Epidermal melanocyte (primary cell): ENCODE data around the gene PPP1R18.
"Not testable (repeated sequence)": the region's sequence is repeated elsewhere in the genome, so short reads cannot be mapped to it uniquely, and the experiment has no call there.

ENCODE experiments used
- DNase-seq: peaks from one replicate; pipeline ENCODE4 v3.0.0; 2011; ENCODE audit warnings: low spot score; ENCODE audit not compliant: insufficient read length

Gene PPP1R18

GRCh38 chr6:30666300-30666699 lies 20.1 kb downstream of the PPP1R18 start:
- not testable (repeated sequence) for DNase-seq

GRCh38 chr6:30664994-30665767 lies 21.3 kb downstream of the PPP1R18 start:
- no peak for DNase-seq

- DNase-seq: not testable (repeated sequence)
Observed at GRCh38 chr6:30657922-30658321, 28.5 kb downstream of the PPP1R18 start.

GRCh38 chr6:30657454-30657853 lies 29.0 kb downstream of the PPP1R18 start:
- no peak for DNase-seq

GRCh38 chr6:30656513-30656912 lies 29.9 kb downstream of the PPP1R18 start:
- no peak for DNase-seq

DNA sequence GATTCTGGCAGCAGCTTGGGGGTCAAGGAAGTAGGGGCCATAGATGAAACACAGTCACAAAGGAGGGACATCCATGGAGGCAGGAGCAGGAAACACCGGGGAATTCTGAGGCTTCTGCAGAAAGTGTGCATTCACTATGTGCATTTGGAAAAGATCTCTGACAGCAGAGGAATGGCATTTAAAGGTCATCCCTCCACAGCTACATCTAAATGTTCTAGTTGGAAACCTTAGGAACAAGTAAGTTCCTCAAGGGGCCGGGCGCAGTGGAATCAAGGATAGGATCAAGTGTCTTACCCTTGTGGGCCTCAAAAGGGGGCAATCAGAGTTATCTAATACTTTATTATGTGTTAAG lies 30.7 kb downstream of the PPP1R18 start:
- no peak for DNase-seq

- no peak for DNase-seq
Observed at GRCh38 chr6:30654798-30655742, 31.4 kb downstream of the PPP1R18 start.

DNA sequence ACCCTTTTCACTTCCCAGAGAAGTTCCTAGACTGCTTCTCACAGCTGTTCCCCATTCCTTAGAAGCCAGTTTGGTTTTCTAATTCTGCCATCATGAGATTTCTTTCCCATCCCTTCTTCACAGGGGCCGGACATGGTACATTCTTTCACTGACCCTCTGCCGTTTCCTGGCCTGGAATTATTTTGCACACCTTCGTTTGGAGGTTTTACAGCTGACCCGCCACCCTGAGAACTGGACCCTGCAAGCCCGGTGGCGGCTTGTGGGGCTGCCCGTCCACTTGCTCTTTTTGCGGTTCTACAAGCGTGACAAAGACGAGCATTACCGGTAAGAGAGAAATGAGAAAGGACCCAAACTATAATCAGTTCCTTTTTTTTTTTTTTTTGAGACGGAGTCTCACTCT lies 35.3 kb downstream of the PPP1R18 start:
- no peak for DNase-seq

DNA sequence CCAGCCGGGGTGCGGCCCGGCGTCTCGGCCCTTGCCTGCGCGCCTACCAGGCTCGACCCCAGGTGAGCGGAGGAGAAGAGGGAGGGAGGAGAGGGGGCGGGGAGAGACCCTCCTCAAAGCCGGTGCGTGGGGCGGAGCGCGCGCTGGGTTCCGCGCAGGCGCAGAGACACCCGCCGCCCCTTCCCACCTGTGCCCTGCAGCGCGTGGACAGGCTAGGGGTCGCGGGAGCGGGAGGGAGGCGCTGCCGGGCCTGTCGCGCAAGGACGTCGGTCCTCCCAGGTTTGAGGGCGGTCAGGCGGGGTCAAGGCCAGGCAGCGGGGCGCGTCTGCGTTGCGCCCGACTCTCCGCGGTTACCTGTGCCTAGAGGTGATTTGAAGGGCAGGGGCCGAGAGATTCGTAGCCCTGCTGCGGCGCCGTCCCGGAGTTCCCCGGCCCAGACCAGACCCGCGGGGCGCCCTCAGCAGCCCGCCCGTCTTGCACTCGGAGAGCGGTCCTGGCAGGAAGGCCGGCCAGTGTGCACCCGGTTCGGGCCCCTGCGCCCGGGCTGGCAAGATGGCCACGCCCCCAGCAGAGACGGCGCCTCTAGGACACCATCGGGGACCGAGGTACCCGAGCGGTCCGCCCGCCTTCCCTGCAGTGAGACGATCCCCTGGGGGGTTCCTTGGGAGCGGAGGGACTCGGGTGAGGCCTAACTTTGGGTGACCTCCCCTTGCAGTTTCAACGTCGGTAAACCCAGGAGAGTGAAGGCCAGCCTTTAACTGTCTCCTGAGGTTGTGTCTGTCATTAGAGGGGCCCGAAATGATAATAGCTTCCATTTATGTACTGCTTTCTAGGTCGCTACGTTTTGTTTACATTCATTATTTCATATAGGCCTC lies 39.0 kb downstream of the PPP1R18 start:
- peak; percentile 68 for DNase-seq

GRCh38 chr6:30646450-30647241 lies 39.8 kb downstream of the PPP1R18 start, which contains the start of gene C6orf136:
Gene C6orf136, plus strand, starts transcription at chr6:30647133. Its CDS starts 99 bp downstream, at chr6:30647232.
- DNase-seq: peak; percentile 97

- no peak for DNase-seq
Observed at GRCh38 chr6:30645989-30646388, 40.5 kb downstream of the PPP1R18 start.

DNA sequence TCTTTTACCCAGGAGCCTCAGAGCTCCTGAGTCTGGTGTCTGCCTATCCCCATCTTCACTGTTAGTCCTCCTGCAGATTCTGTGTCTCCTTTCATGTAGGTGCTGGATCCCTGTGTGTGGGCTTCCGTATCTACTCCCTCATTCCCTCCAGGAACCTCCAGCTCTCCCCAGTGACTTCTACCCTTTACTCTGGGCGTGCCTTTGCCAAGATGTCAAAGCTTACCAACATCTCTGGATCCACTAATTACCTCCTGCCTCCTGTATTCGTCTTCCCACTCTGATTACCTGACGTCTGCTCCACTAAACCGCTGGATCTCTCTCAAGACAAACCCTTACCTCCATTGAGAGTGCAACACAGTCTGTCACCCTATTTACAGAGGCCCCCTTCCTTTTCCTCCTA lies 41.7 kb downstream of the PPP1R18 start:
- DNase-seq: no peak

DNA sequence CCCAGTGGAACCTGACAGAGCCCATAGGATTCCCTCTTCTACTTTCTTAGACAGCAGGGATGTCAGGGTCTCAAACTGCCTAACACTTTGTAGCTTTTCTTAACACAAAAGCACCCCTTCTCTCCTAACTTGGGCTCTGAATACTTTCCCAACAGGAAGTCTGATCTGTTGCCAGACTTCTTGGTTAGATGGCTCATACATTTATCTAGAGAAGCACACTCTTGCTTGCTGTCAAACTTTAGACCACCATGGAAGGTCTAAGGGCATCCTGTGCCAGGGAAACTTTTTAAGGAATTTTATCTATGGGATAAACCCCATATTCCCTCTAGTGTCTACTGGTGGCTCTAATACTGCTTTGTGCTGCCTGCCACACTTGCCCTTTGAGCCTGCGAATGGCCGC lies 42.8 kb downstream of the PPP1R18 start:
- DNase-seq: no peak

DNA sequence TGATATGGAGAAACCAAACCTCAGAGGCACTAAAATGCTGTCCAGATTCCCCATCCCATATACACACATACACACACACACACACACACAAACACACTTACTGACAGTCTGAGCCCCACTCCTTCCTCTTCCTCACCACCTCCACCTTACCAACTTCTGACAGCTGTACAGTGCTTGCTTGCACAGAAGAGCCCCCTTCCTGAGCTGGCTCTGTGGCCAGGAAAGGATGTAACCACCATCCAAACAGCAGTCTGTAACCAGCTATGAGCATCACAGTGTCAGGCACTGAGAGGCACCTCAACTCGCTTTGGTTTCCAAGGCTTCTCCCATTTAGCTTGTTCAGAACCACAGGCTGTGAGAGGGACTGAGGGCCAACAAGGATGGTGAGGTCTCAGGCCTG lies 45.4 kb downstream of the PPP1R18 start:
- DNase-seq: no peak

DNA sequence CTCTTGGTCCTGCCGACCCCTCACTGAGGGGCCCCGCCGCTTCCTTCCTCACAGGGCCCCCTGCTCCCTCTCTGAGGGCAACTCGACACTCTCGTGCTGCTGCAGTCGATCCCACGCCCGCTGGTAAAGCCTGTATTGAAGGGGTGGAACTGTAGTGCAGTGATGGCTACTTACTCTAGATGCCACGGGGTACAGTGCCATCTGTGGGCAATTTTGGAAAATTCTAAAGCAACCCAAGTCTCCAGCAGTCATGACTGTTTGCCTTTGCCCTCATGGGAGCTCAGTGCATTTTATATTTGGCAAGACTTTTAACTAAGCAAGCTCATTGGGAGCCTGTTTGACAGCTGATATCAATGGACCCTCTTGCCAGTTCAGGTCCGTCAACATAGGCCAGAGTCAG lies 46.0 kb downstream of the PPP1R18 start:
- DNase-seq: no peak

- no peak for DNase-seq
Observed at GRCh38 chr6:30635834-30636233, 50.6 kb downstream of the PPP1R18 start.

- DNase-seq: peak; percentile 80
Observed at GRCh38 chr6:30626484-30627366, 59.7 kb downstream of the PPP1R18 start, which contains the start of gene ATAT1. Gene ATAT1, plus strand, starts transcription at chr6:30626874.
